GM19099 (cell line): ENCODE measurements around the gene CLTB.

Source experiments
- POLR2A ChIP-seq: IDR thresholded peaks from 3 replicates; pipeline ENCODE4 v1.6.1; 2011; ENCODE audit warnings: low read depth; ENCODE audit not compliant: insufficient read length; ENCODE audit errors: extremely low read depth

The CLTB gene

GRCh38 chr5:176440927-176441706 is 24.8 kb upstream of the CLTB start:
- TF ChIP-seq POLR2A: no peak

- no peak for TF ChIP-seq POLR2A
Observed at GRCh38 chr5:176438959-176439757, 22.8 kb upstream of the CLTB start.

- TF ChIP-seq POLR2A: no peak
Observed at GRCh38 chr5:176436656-176437055, 20.3 kb upstream of the CLTB start.

GRCh38 chr5:176432707-176433106 is 16.4 kb upstream of the CLTB start:
- no peak for TF ChIP-seq POLR2A

- TF ChIP-seq POLR2A: no peak
Observed at GRCh38 chr5:176429972-176430371, 13.6 kb upstream of the CLTB start.

GRCh38 chr5:176427971-176428370 is 11.6 kb upstream of the CLTB start:
- TF ChIP-seq POLR2A: no peak

GRCh38 chr5:176426876-176427275 is 10.5 kb upstream of the CLTB start:
- no peak for TF ChIP-seq POLR2A

- no peak for TF ChIP-seq POLR2A
Observed at GRCh38 chr5:176425791-176426190, 9.5 kb upstream of the CLTB start.

- no peak for TF ChIP-seq POLR2A
Observed at GRCh38 chr5:176425138-176425537, 8.8 kb upstream of the CLTB start.

- no peak for TF ChIP-seq POLR2A
Observed at GRCh38 chr5:176424181-176424580, 7.8 kb upstream of the CLTB start.

GRCh38 chr5:176420972-176421544 is 4.7 kb upstream of the CLTB start:
- no peak for TF ChIP-seq POLR2A

GRCh38 chr5:176420086-176420485 is 3.7 kb upstream of the CLTB start:
- TF ChIP-seq POLR2A: no peak

GRCh38 chr5:176418251-176418650 is 1.9 kb upstream of the CLTB start:
- no peak for TF ChIP-seq POLR2A

- TF ChIP-seq POLR2A: no peak
Observed at GRCh38 chr5:176416965-176417364, 626 bp upstream of the CLTB start.

- no peak for TF ChIP-seq POLR2A
Observed at GRCh38 chr5:176415240-176415951, 943 bp downstream of the CLTB start.
